Natural killer cell (primary cell): ENCODE measurements around the gene ZNF579. TPM values are rescaled to one million over a fixed set of nuclear protein-coding genes. Genes with fewer than 3 reads are reported as not detected.

Experiments used
- ATAC-seq, 3 donors: fragments of 150-1000 bp in 2 of 3; fragments of 200-7000 bp in 1 of 3; cut with Tn5 transposase; 1 replicate in 1 of 3; 2 replicates in 2 of 3; pipeline ENCODE4 v1.10.0; 2021; ENCODE audit warnings: mild to moderate bottlenecking in 2 of 3, moderate library complexity in 2 of 3
- DNase-seq, 2 donors: peaks; one replicate each; pipeline versions ENCODE4 v3.0.0 to v3.0.0-alpha.2; 2013 to 2021; ENCODE audit warnings: mixed read lengths in 1 of 2
- H3K27ac ChIP-seq: one replicate; pipeline ENCODE4 v1.5.1; 2013; ENCODE audit warnings: mild to moderate bottlenecking, low read length
- H3K27me3 ChIP-seq: one replicate; pipeline ENCODE4 v1.6.1; 2013; ENCODE audit warnings: low read length; ENCODE audit not compliant: control insufficient read depth, insufficient read depth
- H3K36me3 ChIP-seq: one replicate; pipeline ENCODE4 v1.6.1; 2013; ENCODE audit warnings: low read length; ENCODE audit not compliant: control insufficient read depth, insufficient read depth
- H3K4me1 ChIP-seq: one replicate; pipeline ENCODE4 v1.6.1; 2013; ENCODE audit warnings: low read length; ENCODE audit not compliant: control insufficient read depth, insufficient read depth
- H3K4me3 ChIP-seq: one replicate; pipeline ENCODE4 v1.5.1; 2013; ENCODE audit warnings: low read length
- H3K9me3 ChIP-seq: one replicate; pipeline ENCODE4 v1.6.1; 2013; ENCODE audit warnings: low read length; ENCODE audit not compliant: control insufficient read depth, insufficient read depth
- H3K27ac Mint-ChIP-seq, 2 donors: one replicate each; pipeline ENCODE4 v1.8.0; 2022; ENCODE audit warnings: mild to moderate bottlenecking in 2 of 2, mixed read lengths in 2 of 2, moderate library complexity in 1 of 2
- H3K27me3 Mint-ChIP-seq, 2 donors: one replicate each; pipeline ENCODE4 v1.8.0; 2022; ENCODE audit warnings: low read depth in 2 of 2, mixed read lengths in 2 of 2
- H3K36me3 Mint-ChIP-seq: one replicate; pipeline ENCODE4 v1.8.0; 2022; ENCODE audit warnings: mixed read lengths
- H3K4me1 Mint-ChIP-seq, 2 donors: one replicate each; pipeline ENCODE4 v1.8.0; 2022; ENCODE audit warnings: mixed read lengths in 2 of 2
- H3K4me3 Mint-ChIP-seq: one replicate; pipeline ENCODE4 v1.8.0; 2022; ENCODE audit warnings: mild to moderate bottlenecking, moderate library complexity, mixed read lengths
- H3K9me3 Mint-ChIP-seq, 2 donors: one replicate each; pipeline ENCODE4 v1.8.0; 2022; ENCODE audit warnings: mixed read lengths in 2 of 2
- CTCF ChIP-seq: fragments of 200-600 bp; IDR thresholded peaks from one replicate; pipeline ENCODE4 v1.8.0; 2022; ENCODE audit warnings: antibody characterized with exemption
- WGBS: methylation state at CpG from one replicate; pipeline ENCODE4 v1.1.7; 2013; ENCODE audit warnings: missing lambda C conversion rate; ENCODE audit not compliant: insufficient coverage; 5-methylcytosine and 5-hydroxymethylcytosine counted together
- intact Hi-C: fragments of 100-400 bp; cut with micrococcal nuclease; formaldehyde crosslinking; loops from one replicate; pipeline ENCODE4 v1.14.2; 2022
- total RNA-seq, 4 donors: library from RNA; stranded (reverse); fragments of 120-200 nt in 1 of 4; gene quantifications; one replicate each; pipeline versions ENCODE4 v1.2.3 to v1.2.4, GENCODE V29; 2013 to 2022

Gene ZNF579
- total RNA-seq, 3 donors from 2014 or later (not counting 1 experiment from before 2014, with no cell fraction given) = 8.3 to 11.2 (median 9.5) TPM

- Mint-ChIP-seq H3K27me3 (peaks cover 0 to 27% of the 10 kb centered on the region in 2 donors), H3K27ac (no peak overlapping the region), H3K4me1 (no peaks in the 10 kb centered on the region), H3K9me3 (no peaks in the 10 kb centered on the region), H3K4me3 (no peak overlapping the region), H3K36me3 (no peaks in the 10 kb centered on the region)
- Histone ChIP-seq H3K27me3 (peaks cover 4% of the 10 kb centered on the region), H3K9me3 (no peaks in the 10 kb centered on the region), H3K4me1 (no peaks in the 10 kb centered on the region), H3K27ac (no peak overlapping the region), H3K4me3 (no peak overlapping the region), H3K36me3 (no peaks in the 10 kb centered on the region)
- ATAC-seq (no peak), DNase-seq (no peak)
- no peak for TF ChIP-seq CTCF
- intact Hi-C loops = no loop called here
- 22% methylated on average over 17 of the region's 17 CpGs for WGBS
Observed at GRCh38 chr19:55546822-55547614, 33.6 kb downstream of the ZNF579 start.

- Mint-ChIP-seq H3K27me3 (peaks cover 0 to 27% of the 10 kb centered on the region in 2 donors), H3K27ac (no peak overlapping the region), H3K4me3 (no peak overlapping the region), H3K9me3 (no peaks in the 10 kb centered on the region), H3K4me1 (no peaks in the 10 kb centered on the region), H3K36me3 (no peaks in the 10 kb centered on the region)
- H3K4me3 ChIP-seq = no peak overlapping the region
- intact Hi-C loops = no loop called here
- no peaks in the 10 kb centered on the region for H3K9me3 ChIP-seq
- TF ChIP-seq CTCF = no peak
- WGBS = 81% methylated on average over 11 of the region's 11 CpGs
- H3K4me1 ChIP-seq = no peaks in the 10 kb centered on the region
- DNase-seq = no peak
- no peak overlapping the region for H3K27ac ChIP-seq
- peaks cover 4% of the 10 kb centered on the region for H3K27me3 ChIP-seq
- no peaks in the 10 kb centered on the region for H3K36me3 ChIP-seq
- no peak for ATAC-seq
Observed at GRCh38 chr19:55546011-55546410, 34.6 kb downstream of the ZNF579 start.

GRCh38 chr19:55545443-55545842 lies 35.2 kb downstream of the ZNF579 start, which contains the start of gene SBK3:
SBK3 (minus strand) TSS chr19:55545543; CDS start chr19:55545543, 0 bp downstream.
- H3K9me3 ChIP-seq = no peaks in the 10 kb centered on the region
- ATAC-seq (no peak), DNase-seq (no peak)
- 95% methylated on average over 10 of the region's 10 CpGs for WGBS
- no peak within 1 kb of the TSS for H3K27ac ChIP-seq
- peaks cover 4% of the 10 kb centered on the region for H3K27me3 ChIP-seq
- no peak within 1 kb of the TSS for H3K4me3 Mint-ChIP-seq
- no peaks in the 10 kb centered on the region for H3K4me1 Mint-ChIP-seq
- no peaks in the 10 kb centered on the region for H3K4me1 ChIP-seq
- H3K36me3 Mint-ChIP-seq = no peaks in the 10 kb centered on the region
- intact Hi-C loops = no loop called here
- H3K36me3 ChIP-seq = no peaks in the 10 kb centered on the region
- peaks cover 0 to 27% of the 10 kb centered on the region in 2 donors for H3K27me3 Mint-ChIP-seq
- TF ChIP-seq CTCF = no peak
- no peak within 1 kb of the TSS for H3K27ac Mint-ChIP-seq
- no peak within 1 kb of the TSS for H3K4me3 ChIP-seq
- no peaks in the 10 kb centered on the region for H3K9me3 Mint-ChIP-seq
